Liver (tissue), 3 donors: ENCODE results near the gene EYA4.

Experiments used
- CTCF ChIP-seq: fragments of 150-350 bp; IDR thresholded peaks from 2 replicates; pipeline ENCODE4 v1.5.1; 2017; ENCODE audit warnings: improper control_type of control experiment, low read depth, low read length; ENCODE audit not compliant: missing input control
- FOXA1 ChIP-seq: IDR thresholded peaks from 2 replicates; pipeline ENCODE4 v1.6.1; 2016; ENCODE audit warnings: antibody characterized with exemption
- FOXA2 ChIP-seq: IDR thresholded peaks from 2 replicates; pipeline ENCODE4 v1.6.1; 2016; ENCODE audit warnings: antibody characterized with exemption
- GABPA ChIP-seq, 2 donors: IDR thresholded peaks in 1 of 2; conservative IDR thresholded peaks in 1 of 2; 2 replicates each; pipeline ENCODE4 v1.6.1; 2016; ENCODE audit warnings: antibody characterized with exemption in 2 of 2, mild to moderate bottlenecking in 1 of 2, moderate library complexity in 1 of 2
- HNF4A ChIP-seq, 2 donors: conservative IDR thresholded peaks; 2 replicates each; pipeline ENCODE4 v1.6.1; 2016; ENCODE audit warnings: antibody characterized with exemption in 2 of 2, mild to moderate bottlenecking in 2 of 2
- HNF4G ChIP-seq: IDR thresholded peaks from 2 replicates; pipeline ENCODE4 v1.6.1; 2016; ENCODE audit warnings: antibody characterized with exemption
- JUND ChIP-seq, 2 donors: IDR thresholded peaks; 2 replicates each; pipeline ENCODE4 v1.6.1; 2016; ENCODE audit warnings: antibody characterized with exemption in 2 of 2
- RAD21 ChIP-seq, 2 donors: IDR thresholded peaks; 2 replicates each; pipeline ENCODE4 v1.6.1; 2016; ENCODE audit warnings: antibody characterized with exemption in 2 of 2, mild to moderate bottlenecking in 2 of 2
- TAF1 ChIP-seq: conservative IDR thresholded peaks from 2 replicates; pipeline ENCODE4 v1.6.1; 2016; ENCODE audit warnings: antibody characterized with exemption, mild to moderate bottlenecking
- YY1 ChIP-seq: IDR thresholded peaks from 2 replicates; pipeline ENCODE4 v1.6.1; 2016; ENCODE audit warnings: antibody characterized with exemption, mild to moderate bottlenecking
- TF ChIP-seq, protein P1 (sequence below): IDR thresholded peaks from 2 replicates; pipeline ENCODE4 v1.6.1; 2016; ENCODE audit warnings: antibody characterized with exemption
- TF ChIP-seq, protein P2 (sequence below): IDR thresholded peaks from 2 replicates; pipeline ENCODE4 v1.6.1; 2016; ENCODE audit warnings: antibody characterized with exemption
- TF ChIP-seq, protein P3 (sequence below): IDR thresholded peaks from 2 replicates; pipeline ENCODE4 v1.6.1; 2016; ENCODE audit warnings: antibody characterized with exemption
- donor health status: healthy.
- donor health status: healthy.

DNA sequence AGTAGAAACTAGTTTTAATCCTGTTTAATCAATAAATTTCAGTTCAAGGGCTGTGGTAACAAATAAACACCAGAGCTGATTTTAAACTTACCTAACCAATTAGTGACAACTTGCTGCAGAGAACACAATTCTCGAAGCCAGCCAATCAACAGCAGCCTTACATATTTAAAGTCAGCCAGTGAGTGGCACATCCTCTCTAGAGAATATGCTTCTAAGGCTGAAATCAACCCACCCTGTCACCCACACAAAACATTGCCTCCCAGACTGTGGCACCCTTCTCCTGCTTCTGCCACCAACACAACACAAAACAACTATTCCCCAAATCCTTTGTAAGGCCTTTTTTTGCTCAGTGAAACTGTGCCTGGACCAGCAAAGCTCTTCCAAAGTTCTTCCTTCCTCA lies 306.0 kb downstream of the EYA4 start:
- TF ChIP-seq FOXA2 (no peak), CTCF (no peak), RAD21 (IDR thresholded peaks at IDR 0.05) (no peak), GABPA (IDR thresholded peaks at IDR 0.05 in 1 of 2, conservative IDR thresholded peaks at IDR 0.05 in 1 of 2) (no peak), YY1 (no peak), TAF1 (no peak), JUND (IDR thresholded peaks at IDR 0.05) (no peak), HNF4A (conservative IDR thresholded peaks at IDR 0.05) (no peak), HNF4G (no peak), FOXA1 (no peak)
- TF ChIP-seq, protein P1, sequence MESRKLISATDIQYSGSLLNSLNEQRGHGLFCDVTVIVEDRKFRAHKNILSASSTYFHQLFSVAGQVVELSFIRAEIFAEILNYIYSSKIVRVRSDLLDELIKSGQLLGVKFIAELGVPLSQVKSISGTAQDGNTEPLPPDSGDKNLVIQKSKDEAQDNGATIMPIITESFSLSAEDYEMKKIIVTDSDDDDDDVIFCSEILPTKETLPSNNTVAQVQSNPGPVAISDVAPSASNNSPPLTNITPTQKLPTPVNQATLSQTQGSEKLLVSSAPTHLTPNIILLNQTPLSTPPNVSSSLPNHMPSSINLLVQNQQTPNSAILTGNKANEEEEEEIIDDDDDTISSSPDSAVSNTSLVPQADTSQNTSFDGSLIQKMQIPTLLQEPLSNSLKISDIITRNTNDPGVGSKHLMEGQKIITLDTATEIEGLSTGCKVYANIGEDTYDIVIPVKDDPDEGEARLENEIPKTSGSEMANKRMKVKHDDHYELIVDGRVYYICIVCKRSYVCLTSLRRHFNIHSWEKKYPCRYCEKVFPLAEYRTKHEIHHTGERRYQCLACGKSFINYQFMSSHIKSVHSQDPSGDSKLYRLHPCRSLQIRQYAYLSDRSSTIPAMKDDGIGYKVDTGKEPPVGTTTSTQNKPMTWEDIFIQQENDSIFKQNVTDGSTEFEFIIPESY = no peak
- TF ChIP-seq, protein P2, sequence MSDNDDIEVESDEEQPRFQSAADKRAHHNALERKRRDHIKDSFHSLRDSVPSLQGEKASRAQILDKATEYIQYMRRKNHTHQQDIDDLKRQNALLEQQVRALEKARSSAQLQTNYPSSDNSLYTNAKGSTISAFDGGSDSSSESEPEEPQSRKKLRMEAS = no peak
- TF ChIP-seq, protein P3, sequence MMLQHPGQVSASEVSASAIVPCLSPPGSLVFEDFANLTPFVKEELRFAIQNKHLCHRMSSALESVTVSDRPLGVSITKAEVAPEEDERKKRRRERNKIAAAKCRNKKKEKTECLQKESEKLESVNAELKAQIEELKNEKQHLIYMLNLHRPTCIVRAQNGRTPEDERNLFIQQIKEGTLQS = no peak
